Tongue (tissue), 2 donors: ENCODE results near the gene NKPD1. TPM values are rescaled to one million over a fixed set of nuclear protein-coding genes. Genes with fewer than 3 reads are reported as not detected.

Experiments
- DNase-seq: peaks from one replicate; pipeline ENCODE4 v3.0.0-alpha.2; 2015
- total RNA-seq: library from RNA; depleted of rRNA; stranded (reverse); fragments of >200 nt; gene quantifications from one replicate; pipeline ENCODE4 v1.2.3, GENCODE V29; 2014

Gene NKPD1
- total RNA-seq, 1 donor from 2014 or later = 1.2 TPM

- DNase-seq = no peak
These were observed 21.3 kb downstream of the NKPD1 start for GRCh38 chr19:45139286-45140143.

- DNase-seq = peak; percentile 37
These were observed 22.5 kb downstream of the NKPD1 start for GRCh38 chr19:45138303-45138751.

- peak; percentile 93 for DNase-seq
These were observed 23.5 kb downstream of the NKPD1 start for GRCh38 chr19:45137179-45137761.

- DNase-seq = no peak
These were observed 24.1 kb downstream of the NKPD1 start for GRCh38 chr19:45136507-45137178.

GRCh38 chr19:45135176-45135885 is 25.5 kb downstream of the NKPD1 start:
- DNase-seq = no peak

- DNase-seq = no peak
These were observed 27.1 kb downstream of the NKPD1 start for GRCh38 chr19:45133661-45134060.

GRCh38 chr19:45130888-45131615 is 29.7 kb downstream of the NKPD1 start:
- peak; percentile 27 for DNase-seq

- DNase-seq = no peak
These were observed 30.5 kb downstream of the NKPD1 start for GRCh38 chr19:45130236-45130635.

GRCh38 chr19:45128806-45129205 is 32.0 kb downstream of the NKPD1 start:
- DNase-seq = no peak

- no peak for DNase-seq
These were observed 32.6 kb downstream of the NKPD1 start for GRCh38 chr19:45128146-45128545.

GRCh38 chr19:45126654-45127053 is 34.1 kb downstream of the NKPD1 start:
- no peak for DNase-seq

- DNase-seq = peak; percentile 66
These were observed 34.7 kb downstream of the NKPD1 start for GRCh38 chr19:45125975-45126493.

- no peak for DNase-seq
These were observed 35.4 kb downstream of the NKPD1 start for GRCh38 chr19:45125360-45125759.

GRCh38 chr19:45124021-45124420 is 36.8 kb downstream of the NKPD1 start:
- DNase-seq = no peak

GRCh38 chr19:45123440-45123850 is 37.3 kb downstream of the NKPD1 start:
- peak; percentile 85 for DNase-seq

- no peak for DNase-seq
These were observed 38.0 kb downstream of the NKPD1 start for GRCh38 chr19:45122832-45123231.

GRCh38 chr19:45121827-45122345 is 38.9 kb downstream of the NKPD1 start:
- DNase-seq = no peak

GRCh38 chr19:45119582-45119981 is 41.2 kb downstream of the NKPD1 start:
- no peak for DNase-seq

- DNase-seq = peak; percentile 62
These were observed 42.0 kb downstream of the NKPD1 start for GRCh38 chr19:45118591-45119355.

- DNase-seq = no peak
These were observed 42.7 kb downstream of the NKPD1 start for GRCh38 chr19:45118106-45118505.
